ENCODE measurements around the gene STARD3.

GRCh38 chr17:39650121-39650579, 13.2 kb downstream of the STARD3 start:
- TF ChIP-seq CTCF (IDR thresholded peaks at IDR 0.05; ENCODE audit: insufficient read depth, low read depth, low read length) = no peak
- TF ChIP-seq EZH2 (IDR thresholded peaks at IDR 0.05; ENCODE audit: insufficient read depth, low read length) = no peak
